ENCODE results near the gene OR5AS1.

Gene OR5AS1

GRCh38 chr11:56066980-56067379, 39.5 kb downstream of the OR5AS1 start:
- Histone ChIP-seq H3K4me2 (no peak overlapping the region), H3K79me2 (ENCODE audit: insufficient read depth, low read depth) (no peaks in the 10 kb centered on the region), H3K36me3 (ENCODE audit: insufficient read depth) (no peaks in the 10 kb centered on the region), H3K4me1 (ENCODE audit: low read depth, poor library complexity, severe bottlenecking) (no peaks in the 10 kb centered on the region), H3K4me3 (IDR thresholded peaks at IDR 0.05; ENCODE audit: insufficient read depth, low read depth, low read length) (no peak overlapping the region), H2AFZ (ENCODE audit: low read depth) (no peak overlapping the region), H3K27me3 (ENCODE audit: insufficient read depth, low read depth) (no peaks in the 10 kb centered on the region), H3K9ac (no peak overlapping the region), H4K20me1 (ENCODE audit: insufficient read depth) (no peaks in the 10 kb centered on the region), H3K27ac (no peak overlapping the region)
- TF ChIP-seq CTCF (conservative IDR thresholded peaks at IDR 0.05; ENCODE audit: low read depth, low read length), result no peak

Data from KMS-11 (cell line).